OCI-LY1 (cell line): Measurements from ENCODE around the gene IZUMO1.

Experiments
- CTCF ChIP-seq: fragments of 200-600 bp; sonication (generic), shearing (Covaris generic); IDR thresholded peaks from 2 replicates; pipeline ENCODE4 v1.5.1; 2017; ENCODE audit warnings: mild to moderate bottlenecking, antibody characterized with exemption, low read length, moderate library complexity, mixed read lengths
- EZH2 ChIP-seq: fragments of 200-600 bp; sonication (generic), shearing (Covaris generic); IDR thresholded peaks from 2 replicates; pipeline ENCODE4 v1.8.0; 2017; ENCODE audit warnings: borderline replicate concordance, mixed run types, mild to moderate bottlenecking, antibody characterized with exemption, low read length, moderate library complexity, mixed read lengths

GRCh38 chr19:48698046-48698445 is 48.7 kb downstream of the IZUMO1 start:
- TF ChIP-seq CTCF (no peak), EZH2 (no peak)
